ENCODE data around the gene PTPRZ1. TPM values are rescaled to one million over a fixed set of nuclear protein-coding genes. Genes with fewer than 3 reads are reported as not detected.

The PTPRZ1 gene
- total RNA-seq, 1 experiment from 2014 or later: 74.2 TPM

GRCh38 chr7:122038134-122038533, 165.2 kb downstream of the PTPRZ1 start:
- Histone ChIP-seq H2BK5ac (ENCODE audit: insufficient read length, low read length) (no peak overlapping the region), H3K79me1 (ENCODE audit: insufficient read depth, low read depth, low read length, poor library complexity, severe bottlenecking) (no peaks in the 10 kb centered on the region), H2BK15ac (ENCODE audit: low read depth, low read length) (no peak overlapping the region), H4K91ac (ENCODE audit: insufficient read length, low read depth, low read length) (no peak overlapping the region), H3K9me3 (ENCODE audit: control insufficient read depth, low read depth, low read length) (no peaks in the 10 kb centered on the region), H3K23ac (ENCODE audit: insufficient read length, low read depth, low read length) (no peak overlapping the region), H3K4me2 (ENCODE audit: insufficient read depth, insufficient read length, low read length) (no peak overlapping the region), H3K27ac (ENCODE audit: insufficient read length, low read depth, low read length) (no peak overlapping the region), H3K4me1 (ENCODE audit: insufficient read depth, low read length) (no peaks in the 10 kb centered on the region), H3K79me2 (ENCODE audit: insufficient read depth, low read length) (no peaks in the 10 kb centered on the region; the same call in 1 of the 2 replicates), H2BK12ac (ENCODE audit: insufficient read length, low read depth, low read length) (no peak overlapping the region), H2BK20ac (ENCODE audit: low read depth, low read length, poor library complexity, severe bottlenecking) (no peak overlapping the region), H2AK5ac (ENCODE audit: insufficient read length, low read length) (no peak overlapping the region), H2BK120ac (ENCODE audit: low read depth, low read length, poor library complexity, severe bottlenecking) (no peak overlapping the region), H3K18ac (ENCODE audit: insufficient read length, low read depth, low read length) (no peak overlapping the region), H4K8ac (replicated peaks; ENCODE audit: insufficient read length, low read depth, low read length) (no peak overlapping the region), H4K20me1 (ENCODE audit: control insufficient read depth, insufficient read depth, insufficient read length) (no peaks in the 10 kb centered on the region), H3T11ph (ENCODE audit: low read length) (no peak overlapping the region), H3K23me2 (ENCODE audit: insufficient read length, low read depth, low read length, poor library complexity, severe bottlenecking) (no peaks in the 10 kb centered on the region), H3K9ac (ENCODE audit: extremely low read depth, insufficient read length, low read length) (no peak overlapping the region), H3K27me3 (ENCODE audit: insufficient read depth, low read length) (no peaks in the 10 kb centered on the region), H2AFZ (ENCODE audit: low read length) (no peak overlapping the region), H4K5ac (ENCODE audit: insufficient read length, low read depth, low read length) (no peak overlapping the region), H3K4ac (ENCODE audit: low read depth, low read length) (no peak overlapping the region), H3K14ac (ENCODE audit: insufficient read depth, low read length) (no peak overlapping the region), H3K56ac (ENCODE audit: insufficient read length, low read depth, low read length) (no peak overlapping the region)
- WGBS (ENCODE audit: extremely low coverage, insufficient read length, low lambda C conversion rate): no CpG with 5 or more reads among the region's 3 CpGs
- H3K9me3 Mint-ChIP-seq: no peaks in the 10 kb centered on the region
- no peaks in the 10 kb centered on the region for H3K27me3 Mint-ChIP-seq (ENCODE audit: low read depth)
- H3K4me3 Mint-ChIP-seq: no peak overlapping the region
- H3K4me1 Mint-ChIP-seq: no peaks in the 10 kb centered on the region
- peaks cover 55 to 71% (median 65%) of the 10 kb centered on the region in 3 experiments for H3K36me3 Mint-ChIP-seq (ENCODE audit: insufficient read depth in 1 of 3, low read depth in 3 of 3)
- DNase-seq: no peak
- H3K27ac Mint-ChIP-seq: no peak overlapping the region
- no peak for TF ChIP-seq CTCF (conservative IDR thresholded peaks at IDR 0.05)
